Osteoblast (primary cell): ENCODE measurements around the gene NPHS1. TPM values are rescaled to one million over a fixed set of nuclear protein-coding genes. Genes with fewer than 3 reads are reported as not detected.

Experiments
- DNase-seq: peaks from one replicate; pipeline ENCODE4 v3.0.0; 2011; ENCODE audit warnings: low spot score, mixed read lengths; ENCODE audit not compliant: insufficient read length; ENCODE audit errors: missing footprints
- H2AFZ ChIP-seq: 2 replicates; pipeline ENCODE4 v1.6.0; 2011; ENCODE audit warnings: mild to moderate bottlenecking, low read length
- H3K27ac ChIP-seq: 2 replicates; pipeline ENCODE4 v1.5.1; 2011; ENCODE audit warnings: mild to moderate bottlenecking, low read depth, low read length, moderate library complexity
- H3K27me3 ChIP-seq: 2 replicates; pipeline ENCODE4 v1.6.0; 2012; ENCODE audit warnings: mild to moderate bottlenecking, control low read depth, inconsistent platforms, low read length, moderate library complexity; ENCODE audit not compliant: insufficient read depth
- H3K36me3 ChIP-seq: 2 replicates; pipeline ENCODE4 v1.5.1; 2011; ENCODE audit warnings: mild to moderate bottlenecking, low read length, control low read depth, moderate library complexity; ENCODE audit not compliant: insufficient read depth
- H3K4me1 ChIP-seq: 2 replicates; pipeline ENCODE4 v1.5.1; 2011; ENCODE audit warnings: mild to moderate bottlenecking, low read length, control low read depth, moderate library complexity; ENCODE audit not compliant: insufficient read depth
- H3K4me2 ChIP-seq: 2 replicates; pipeline ENCODE4 v1.6.0; 2011; ENCODE audit warnings: mild to moderate bottlenecking, low read length; ENCODE audit not compliant: insufficient read depth
- H3K4me3 ChIP-seq: fragments of 200-600 bp; sonication (generic); 3 replicates; pipeline ENCODE4 v1.5.1; 2012; ENCODE audit warnings: mild to moderate bottlenecking, low read length, inconsistent platforms; ENCODE audit not compliant: insufficient read depth
- H3K79me2 ChIP-seq: 2 replicates; pipeline ENCODE4 v1.6.0; 2012; ENCODE audit warnings: mild to moderate bottlenecking, low read length, control low read depth, inconsistent platforms; ENCODE audit not compliant: insufficient read depth
- H3K9me3 ChIP-seq: 2 replicates; pipeline ENCODE4 v1.5.1; 2011; ENCODE audit warnings: low read depth, low read length, control low read depth
- H4K20me1 ChIP-seq: 2 replicates; pipeline ENCODE4 v1.6.0; 2012; ENCODE audit warnings: mild to moderate bottlenecking, low read length, control low read depth; ENCODE audit not compliant: insufficient read depth
- total RNA-seq: library from RNA; depleted of rRNA; stranded (reverse); fragments of >200 nt; gene quantifications from 2 replicates; pipeline ENCODE4 v1.2.3, GENCODE V29; 2012
- TF ChIP-seq, protein P1 (sequence below): IDR thresholded peaks from 2 replicates; pipeline ENCODE4 v1.5.1; 2011; ENCODE audit warnings: mild to moderate bottlenecking, low read depth, low read length, moderate library complexity; ENCODE audit errors: extremely low read depth

The NPHS1 gene
- total RNA-seq, 1 donor: not detected

DNA sequence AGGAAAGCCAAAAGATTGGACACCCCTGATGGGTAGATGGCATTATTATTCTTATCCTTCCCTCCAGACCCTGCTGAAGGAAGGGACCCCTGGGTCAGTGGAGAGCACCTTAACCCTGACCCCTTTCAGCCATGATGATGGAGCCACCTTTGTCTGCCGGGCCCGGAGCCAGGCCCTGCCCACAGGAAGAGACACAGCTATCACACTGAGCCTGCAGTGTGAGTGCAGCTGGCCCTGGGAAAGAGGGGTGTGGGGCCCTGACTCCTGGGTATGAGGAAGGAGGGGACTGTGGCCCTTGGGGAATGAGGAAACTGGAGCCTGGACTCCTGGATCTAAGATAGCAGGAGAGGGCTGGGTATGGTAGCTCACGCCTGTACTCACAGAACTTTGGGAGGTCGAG, 7.1 kb upstream of the NPHS1 start:
- H3K27me3 ChIP-seq: peaks cover 79% of the 10 kb centered on the region

DNA sequence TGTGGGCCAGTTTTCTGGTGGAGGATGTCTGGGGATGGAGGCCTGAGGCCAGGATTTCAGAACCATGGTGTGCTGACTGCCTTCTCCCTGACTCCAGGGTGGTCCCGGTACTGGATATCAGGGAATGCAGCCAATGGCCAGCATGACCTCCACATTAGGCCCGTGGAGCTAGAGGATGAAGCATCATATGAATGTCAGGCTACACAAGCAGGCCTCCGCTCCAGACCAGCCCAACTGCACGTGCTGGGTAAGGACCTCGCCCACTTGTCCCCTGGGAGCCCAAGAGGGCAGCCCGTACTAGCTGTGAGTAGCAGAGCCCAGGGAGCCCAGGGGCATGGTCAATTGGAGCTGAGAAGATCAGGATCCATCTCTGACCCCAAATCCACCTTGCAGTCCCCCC, 6.0 kb upstream of the NPHS1 start:
- H3K27me3 ChIP-seq: peaks cover 83% of the 10 kb centered on the region
- TF ChIP-seq, protein P1, sequence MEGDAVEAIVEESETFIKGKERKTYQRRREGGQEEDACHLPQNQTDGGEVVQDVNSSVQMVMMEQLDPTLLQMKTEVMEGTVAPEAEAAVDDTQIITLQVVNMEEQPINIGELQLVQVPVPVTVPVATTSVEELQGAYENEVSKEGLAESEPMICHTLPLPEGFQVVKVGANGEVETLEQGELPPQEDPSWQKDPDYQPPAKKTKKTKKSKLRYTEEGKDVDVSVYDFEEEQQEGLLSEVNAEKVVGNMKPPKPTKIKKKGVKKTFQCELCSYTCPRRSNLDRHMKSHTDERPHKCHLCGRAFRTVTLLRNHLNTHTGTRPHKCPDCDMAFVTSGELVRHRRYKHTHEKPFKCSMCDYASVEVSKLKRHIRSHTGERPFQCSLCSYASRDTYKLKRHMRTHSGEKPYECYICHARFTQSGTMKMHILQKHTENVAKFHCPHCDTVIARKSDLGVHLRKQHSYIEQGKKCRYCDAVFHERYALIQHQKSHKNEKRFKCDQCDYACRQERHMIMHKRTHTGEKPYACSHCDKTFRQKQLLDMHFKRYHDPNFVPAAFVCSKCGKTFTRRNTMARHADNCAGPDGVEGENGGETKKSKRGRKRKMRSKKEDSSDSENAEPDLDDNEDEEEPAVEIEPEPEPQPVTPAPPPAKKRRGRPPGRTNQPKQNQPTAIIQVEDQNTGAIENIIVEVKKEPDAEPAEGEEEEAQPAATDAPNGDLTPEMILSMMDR: no peak

More for the DNA sequence above, 7.1 kb upstream of the NPHS1 start:
- Histone ChIP-seq H3K27ac (no peak overlapping the region), H3K36me3 (no peaks in the 10 kb centered on the region), H2AFZ (no peak overlapping the region), H3K4me3 (no peak overlapping the region), H3K9me3 (no peaks in the 10 kb centered on the region), H4K20me1 (no peaks in the 10 kb centered on the region), H3K79me2 (no peaks in the 10 kb centered on the region), H3K4me1 (peaks cover 3% of the 10 kb centered on the region), H3K4me2 (no peak overlapping the region)
- TF ChIP-seq, protein P1: no peak
- peak; percentile 80 for DNase-seq

DNA sequence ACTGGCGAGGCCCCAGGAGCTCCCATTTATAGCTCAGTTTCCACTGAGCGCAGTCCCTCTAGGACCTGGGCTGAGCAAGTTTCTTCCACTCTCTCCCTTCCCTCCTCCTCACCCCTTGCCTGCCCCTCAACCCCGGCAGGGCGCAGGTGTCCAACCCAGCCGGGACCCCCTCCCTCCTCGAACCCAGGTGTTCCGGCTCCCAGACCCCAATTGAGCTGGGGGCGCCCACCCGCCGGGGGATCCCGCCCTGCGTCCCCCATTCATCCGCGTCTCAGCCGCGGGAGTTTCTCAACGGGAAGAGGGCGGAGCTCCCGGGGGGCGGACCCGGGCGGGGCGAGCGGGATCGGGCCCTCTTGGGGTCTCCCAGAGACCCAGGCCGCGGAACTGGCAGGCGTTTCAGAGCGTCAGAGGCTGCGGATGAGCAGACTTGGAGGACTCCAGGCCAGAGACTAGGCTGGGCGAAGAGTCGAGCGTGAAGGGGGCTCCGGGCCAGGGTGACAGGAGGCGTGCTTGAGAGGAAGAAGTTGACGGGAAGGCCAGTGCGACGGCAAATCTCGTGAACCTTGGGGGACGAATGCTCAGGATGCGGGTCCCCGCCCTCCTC, 4.3 kb upstream of the NPHS1 start, which contains the start of gene KIRREL2:
KIRREL2 (plus strand) TSS at position 366 of the 604 bp plus-strand sequence; CDS start at position 575, 209 bp downstream.
- DNase-seq: peak; percentile 85
- TF ChIP-seq, protein P1: no peak
- peaks cover 3% of the 10 kb centered on the region for H3K4me1 ChIP-seq

More for the DNA sequence above, 6.0 kb upstream of the NPHS1 start:
- peak; percentile 58 for DNase-seq
- Histone ChIP-seq H4K20me1 (no peaks in the 10 kb centered on the region), H3K79me2 (no peaks in the 10 kb centered on the region), H3K4me1 (peaks cover 3% of the 10 kb centered on the region), H3K4me3 (no peak overlapping the region), H3K9me3 (no peaks in the 10 kb centered on the region), H3K27ac (no peak overlapping the region), H2AFZ (no peak overlapping the region), H3K36me3 (no peaks in the 10 kb centered on the region), H3K4me2 (no peak overlapping the region)

DNA sequence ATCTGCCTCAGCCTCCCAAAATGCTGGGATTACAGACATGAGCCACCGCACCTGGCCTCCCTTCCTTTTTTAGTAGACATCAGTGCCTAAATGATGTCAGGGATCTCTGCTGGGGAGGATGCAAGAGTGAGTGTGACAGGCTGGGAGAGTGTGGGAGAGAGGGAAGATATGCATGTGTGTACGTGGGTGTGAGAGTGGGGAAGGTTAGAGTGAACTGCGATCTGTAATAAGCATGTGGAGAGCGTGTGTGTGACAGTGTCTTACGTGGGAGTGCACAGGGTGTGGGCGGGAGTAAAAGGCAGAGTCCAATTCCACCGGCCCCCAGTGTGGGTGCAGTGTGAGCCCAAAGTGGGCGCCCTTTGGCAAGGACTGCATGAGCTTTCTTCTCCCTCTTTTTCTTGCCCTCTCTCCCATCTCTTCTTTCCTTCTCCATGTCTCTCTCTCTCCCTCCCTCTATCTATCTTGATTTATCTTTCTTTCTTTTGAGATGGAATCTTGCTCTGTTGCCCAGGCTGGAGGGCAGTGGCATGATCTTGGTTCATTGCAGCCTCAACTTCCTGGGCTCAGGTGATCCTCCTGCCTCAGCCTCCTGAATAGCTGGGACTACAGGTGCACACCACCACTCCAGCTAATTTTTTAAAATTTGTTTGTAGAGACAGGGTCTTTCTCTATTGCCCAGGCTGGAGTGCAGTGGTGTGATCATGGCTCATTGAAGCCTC, 893 bp upstream of the NPHS1 start:
- Histone ChIP-seq H3K9me3 (no peaks in the 10 kb centered on the region), H3K4me3 (no peak overlapping the region), H4K20me1 (no peaks in the 10 kb centered on the region), H3K79me2 (no peaks in the 10 kb centered on the region), H3K27ac (no peak overlapping the region), H3K4me1 (peaks cover 3% of the 10 kb centered on the region), H3K36me3 (no peaks in the 10 kb centered on the region), H3K27me3 (peaks cover 50% of the 10 kb centered on the region), H2AFZ (no peak overlapping the region), H3K4me2 (no peak overlapping the region)
- no peak for DNase-seq
- TF ChIP-seq, protein P1: no peak

More for the DNA sequence above, 4.3 kb upstream of the NPHS1 start, which contains the start of gene KIRREL2:
- H2AFZ ChIP-seq: no peak within 1 kb of the TSS
- no peaks in the 10 kb centered on the region for H3K9me3 ChIP-seq
- peak within 1 kb of the TSS; percentile 64 for H3K4me2 ChIP-seq
- H3K27me3 ChIP-seq: peaks cover 79% of the 10 kb centered on the region
- H3K36me3 ChIP-seq: no peaks in the 10 kb centered on the region
- peak within 1 kb of the TSS; percentile 57 for H3K4me3 ChIP-seq
- no peaks in the 10 kb centered on the region for H3K79me2 ChIP-seq
- no peak within 1 kb of the TSS for H3K27ac ChIP-seq
- H4K20me1 ChIP-seq: no peaks in the 10 kb centered on the region
